NCI-H460 (cell line): ENCODE measurements around the gene MOB4. TPM values are rescaled to one million over a fixed set of nuclear protein-coding genes. Genes with fewer than 3 reads are reported as not detected.
"Not testable (repeated sequence)": the region's sequence is repeated elsewhere in the genome, so short reads cannot be mapped to it uniquely, and the experiment has no call there.

Experiments
- DNase-seq: peaks from one replicate; pipeline ENCODE4 v3.0.0-alpha.2; 2016; ENCODE audit warnings: low read depth; ENCODE audit errors: extremely low read depth
- polyA plus RNA-seq: library from polyadenylated mRNA; depleted of rRNA; stranded (reverse); fragments of >200 nt; gene quantifications from 2 replicates; pipeline ENCODE4 v1.2.3, GENCODE V29; 2014; cell fraction: nucleus; rRNA removed
- total RNA-seq: library from RNA; depleted of rRNA; stranded (reverse); fragments of >200 nt; shearing (Covaris generic); gene quantifications from 2 replicates; pipeline ENCODE4 v1.2.3, GENCODE V29; 2014; rRNA removed

Gene MOB4
- 98.9 and 102 TPM in 2 replicates for total RNA-seq
- polyA plus RNA-seq, result 29.9 and 44.0 TPM in 2 replicates

GRCh38 chr2:197515739-197516392, at the start of gene MOB4:
Gene MOB4, plus strand, starts transcription at chr2:197516066. Its CDS starts 21 bp downstream, at chr2:197516087.
- DNase-seq, result peak; percentile 92

GRCh38 chr2:197472166-197472565, 43.7 kb upstream of the MOB4 start:
- no peak for DNase-seq

GRCh38 chr2:197477797-197478196, 38.1 kb upstream of the MOB4 start:
- no peak for DNase-seq

GRCh38 chr2:197480165-197481036, 35.5 kb upstream of the MOB4 start:
- DNase-seq, result no peak

GRCh38 chr2:197484248-197484647, 31.6 kb upstream of the MOB4 start:
- not testable (repeated sequence) for DNase-seq

GRCh38 chr2:197486175-197486574, 29.7 kb upstream of the MOB4 start:
- DNase-seq, result no peak

GRCh38 chr2:197487385-197487784, 28.5 kb upstream of the MOB4 start:
- no peak for DNase-seq

- DNase-seq, result no peak
Observed at GRCh38 chr2:197495433-197496134, 20.3 kb upstream of the MOB4 start.

GRCh38 chr2:197496695-197497094, 19.2 kb upstream of the MOB4 start:
- no peak for DNase-seq

GRCh38 chr2:197497326-197497725, 18.5 kb upstream of the MOB4 start:
- DNase-seq, result no peak

GRCh38 chr2:197498235-197498936, 17.5 kb upstream of the MOB4 start:
- DNase-seq, result no peak

GRCh38 chr2:197498937-197499593, 16.8 kb upstream of the MOB4 start:
- DNase-seq, result no peak

GRCh38 chr2:197499594-197500502, 16.0 kb upstream of the MOB4 start, which contains the start of the genes HSPD1 and HSPE1:
Gene HSPD1, minus strand, starts transcription at chr2:197499840. Its CDS starts 992 bp downstream, at chr2:197498848.
Gene HSPE1, plus strand, starts transcription at chr2:197500379. Its CDS starts 58 bp downstream, at chr2:197500437.
- DNase-seq, result peak; percentile 100

GRCh38 chr2:197500503-197501131, 15.2 kb upstream of the MOB4 start:
- no peak for DNase-seq

GRCh38 chr2:197502201-197502600, 13.7 kb upstream of the MOB4 start:
- no peak for DNase-seq

GRCh38 chr2:197502685-197503084, 13.2 kb upstream of the MOB4 start:
- no peak for DNase-seq

GRCh38 chr2:197504000-197504399, 11.9 kb upstream of the MOB4 start:
- no peak for DNase-seq

- DNase-seq, result no peak
Observed at GRCh38 chr2:197504512-197504911, 11.4 kb upstream of the MOB4 start.
